GM19463 (cell line): ENCODE data around the gene DAD1.
"Not testable (repeated sequence)": the region's sequence is repeated elsewhere in the genome, so short reads cannot be mapped to it uniquely, and the experiment has no call there.

Experiments
- ATAC-seq: cut with Tn5 transposase; IDR thresholded peaks from one replicate; pipeline ENCODE4 v1.9.1; 2021; ENCODE audit warnings: mild to moderate bottlenecking, moderate library complexity; ENCODE audit not compliant: unreplicated experiment

Gene DAD1

GRCh38 chr14:22569737-22570131 is 19.3 kb downstream of the DAD1 start:
- ATAC-seq: no peak

GRCh38 chr14:22569106-22569736 is 19.8 kb downstream of the DAD1 start:
- no peak for ATAC-seq

GRCh38 chr14:22567437-22567836 is 21.6 kb downstream of the DAD1 start:
- ATAC-seq: no peak

- ATAC-seq: no peak
Measured at GRCh38 chr14:22566845-22567244, 22.2 kb downstream of the DAD1 start.

GRCh38 chr14:22566266-22566665 is 22.8 kb downstream of the DAD1 start:
- not testable (repeated sequence) for ATAC-seq

- peak; percentile 27 for ATAC-seq
Measured at GRCh38 chr14:22565391-22565945, 23.6 kb downstream of the DAD1 start.

- no peak for ATAC-seq
Measured at GRCh38 chr14:22564463-22564862, 24.6 kb downstream of the DAD1 start.

GRCh38 chr14:22563987-22564386 is 25.0 kb downstream of the DAD1 start:
- ATAC-seq: peak; percentile 35

- ATAC-seq: no peak
Measured at GRCh38 chr14:22561661-22562579, 27.1 kb downstream of the DAD1 start.

GRCh38 chr14:22561366-22561660 is 27.7 kb downstream of the DAD1 start:
- ATAC-seq: no peak

GRCh38 chr14:22560662-22561365 is 28.2 kb downstream of the DAD1 start:
- no peak for ATAC-seq

- ATAC-seq: no peak
Measured at GRCh38 chr14:22559041-22559440, 30.0 kb downstream of the DAD1 start.

- ATAC-seq: no peak
Measured at GRCh38 chr14:22558221-22558913, 30.7 kb downstream of the DAD1 start.

GRCh38 chr14:22557846-22558220 is 31.2 kb downstream of the DAD1 start:
- ATAC-seq: no peak

GRCh38 chr14:22556990-22557623 is 31.9 kb downstream of the DAD1 start:
- ATAC-seq: no peak

- ATAC-seq: peak; percentile 69
Measured at GRCh38 chr14:22556021-22556989, 32.7 kb downstream of the DAD1 start.

GRCh38 chr14:22555384-22556011 is 33.5 kb downstream of the DAD1 start:
- no peak for ATAC-seq

GRCh38 chr14:22554498-22555383 is 34.3 kb downstream of the DAD1 start:
- ATAC-seq: no peak
